HG03469 (cell line): ENCODE data around the gene TCP11.

Experiments
- ATAC-seq: cut with Tn5 transposase; IDR thresholded peaks from one replicate; pipeline ENCODE4 v1.9.1; 2021; ENCODE audit warnings: mild to moderate bottlenecking, moderate library complexity, moderate number of reproducible peaks; ENCODE audit not compliant: unreplicated experiment

TCP11 gene

DNA sequence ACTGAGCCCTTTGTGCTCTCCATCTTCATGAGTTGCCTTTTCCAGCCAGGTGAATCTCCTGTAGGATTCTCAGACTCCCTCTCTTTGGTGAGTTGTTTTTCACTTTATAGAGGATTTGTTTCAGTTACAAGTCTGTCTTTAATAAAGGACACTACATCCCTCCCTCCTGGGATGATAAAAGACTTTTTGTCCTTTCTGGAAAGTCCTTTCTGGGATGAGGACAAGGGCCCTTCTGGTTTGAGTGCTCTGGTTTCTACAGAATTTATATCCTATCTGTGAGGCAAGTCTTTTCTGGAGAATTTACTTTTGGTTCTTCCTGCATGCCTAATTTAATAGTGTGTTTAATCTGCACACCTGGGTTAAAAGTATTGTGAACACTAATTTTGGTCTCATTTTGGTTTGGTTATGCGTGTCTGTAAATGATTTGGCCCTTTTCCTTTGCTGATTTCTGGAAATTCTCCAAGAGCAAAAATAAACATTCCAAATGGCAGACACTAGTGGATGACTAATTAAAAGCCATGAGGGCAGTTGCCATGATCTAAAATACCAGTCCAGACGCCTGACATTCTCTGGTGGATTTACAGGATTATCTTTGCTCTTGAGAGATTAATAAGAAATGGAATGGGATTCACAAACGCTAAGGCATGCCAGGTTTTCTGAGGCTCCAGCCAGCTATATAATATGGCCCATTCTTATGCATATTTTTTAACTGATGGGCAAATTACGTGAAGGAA lies 44.8 kb downstream of the TCP11 start:
- ATAC-seq: no peak

DNA sequence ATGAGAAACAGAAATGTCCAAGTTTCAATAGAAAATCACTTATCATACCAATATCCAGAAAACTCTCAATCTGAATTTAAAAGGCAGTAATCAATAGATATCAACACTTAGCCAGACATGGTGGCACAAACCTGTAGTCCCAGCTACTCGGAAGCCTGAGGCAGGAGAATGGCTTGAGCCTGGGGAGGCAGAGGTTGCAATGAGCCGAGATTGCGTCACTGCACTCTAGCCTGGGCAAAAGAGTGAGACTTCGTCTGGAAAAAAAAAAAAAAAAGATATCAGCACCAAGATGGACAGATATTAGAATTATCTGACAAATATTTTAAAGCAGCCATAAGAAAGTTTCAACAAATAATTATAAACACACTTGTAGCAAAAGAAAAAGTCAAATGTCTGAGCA lies 47.0 kb downstream of the TCP11 start:
- no peak for ATAC-seq

DNA sequence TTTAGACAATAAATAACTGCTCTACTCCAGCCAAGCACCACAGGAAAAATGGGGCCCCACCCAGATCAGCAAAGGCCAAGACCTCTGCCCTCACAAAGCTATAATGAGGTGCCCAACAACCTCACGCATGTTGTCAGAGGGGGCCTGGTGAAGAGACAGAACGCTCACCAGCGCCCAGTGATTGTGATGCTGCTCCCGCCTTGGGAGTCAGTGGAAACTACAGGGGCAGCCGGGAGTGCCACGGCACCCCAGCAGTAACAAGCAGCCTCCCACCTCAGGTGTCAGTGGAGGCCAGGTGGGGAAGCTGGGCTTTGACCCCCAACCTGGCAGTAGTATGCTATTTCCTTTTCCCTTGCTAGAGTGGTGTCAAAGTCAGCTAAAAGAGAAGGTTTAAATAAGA lies 47.4 kb downstream of the TCP11 start:
- ATAC-seq: no peak

DNA sequence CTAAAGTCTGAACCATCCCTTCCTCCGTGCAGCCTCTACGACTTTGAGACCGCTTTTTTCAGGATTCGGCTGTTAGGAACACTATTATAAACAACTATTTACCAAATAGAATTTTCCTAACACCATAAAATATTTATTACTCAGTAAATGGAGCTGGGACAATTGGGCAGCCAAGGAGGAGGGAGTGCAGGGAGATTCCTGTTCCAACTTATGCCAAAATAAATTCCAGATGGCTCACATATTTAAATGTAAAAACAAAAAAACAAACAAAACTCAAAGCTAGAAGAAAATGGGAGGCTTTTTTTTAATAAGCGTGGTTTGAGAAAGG lies 48.1 kb downstream of the TCP11 start:
- no peak for ATAC-seq

DNA sequence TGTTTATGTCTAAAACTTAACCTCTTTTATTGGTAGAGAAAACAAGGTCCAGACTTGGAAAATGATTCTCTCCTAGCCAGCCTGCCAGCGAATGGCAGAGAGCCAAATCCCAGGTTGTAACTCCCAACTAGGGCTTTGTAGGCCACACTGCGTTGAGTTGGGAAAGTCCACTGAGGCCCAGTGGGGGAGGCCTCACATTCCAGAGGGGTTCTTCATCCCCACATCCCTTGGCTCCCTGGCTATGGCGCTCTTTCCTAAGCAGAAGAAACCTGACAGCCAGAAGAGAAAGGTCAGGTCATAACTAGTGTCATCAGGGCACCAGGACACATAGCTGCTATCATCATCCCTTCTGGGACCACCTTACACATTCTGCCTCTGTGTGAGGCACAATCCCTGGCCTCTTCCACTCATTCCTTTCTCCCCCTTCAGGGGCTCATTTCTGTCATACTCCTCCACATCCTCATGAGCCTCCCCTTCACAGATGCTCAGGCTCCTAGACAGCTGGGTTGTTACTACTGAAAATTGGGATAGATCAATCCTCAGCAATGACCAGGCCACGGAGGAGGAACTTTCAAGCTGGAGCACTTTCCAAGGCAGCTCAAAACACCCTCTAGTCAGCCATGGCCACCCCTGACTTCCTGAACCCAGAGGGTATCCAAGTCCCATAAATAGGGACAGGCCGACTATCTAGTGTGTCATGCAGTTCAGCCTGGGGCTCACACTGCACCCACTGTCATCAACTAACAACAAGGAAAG lies 48.6 kb downstream of the TCP11 start:
- no peak for ATAC-seq

DNA sequence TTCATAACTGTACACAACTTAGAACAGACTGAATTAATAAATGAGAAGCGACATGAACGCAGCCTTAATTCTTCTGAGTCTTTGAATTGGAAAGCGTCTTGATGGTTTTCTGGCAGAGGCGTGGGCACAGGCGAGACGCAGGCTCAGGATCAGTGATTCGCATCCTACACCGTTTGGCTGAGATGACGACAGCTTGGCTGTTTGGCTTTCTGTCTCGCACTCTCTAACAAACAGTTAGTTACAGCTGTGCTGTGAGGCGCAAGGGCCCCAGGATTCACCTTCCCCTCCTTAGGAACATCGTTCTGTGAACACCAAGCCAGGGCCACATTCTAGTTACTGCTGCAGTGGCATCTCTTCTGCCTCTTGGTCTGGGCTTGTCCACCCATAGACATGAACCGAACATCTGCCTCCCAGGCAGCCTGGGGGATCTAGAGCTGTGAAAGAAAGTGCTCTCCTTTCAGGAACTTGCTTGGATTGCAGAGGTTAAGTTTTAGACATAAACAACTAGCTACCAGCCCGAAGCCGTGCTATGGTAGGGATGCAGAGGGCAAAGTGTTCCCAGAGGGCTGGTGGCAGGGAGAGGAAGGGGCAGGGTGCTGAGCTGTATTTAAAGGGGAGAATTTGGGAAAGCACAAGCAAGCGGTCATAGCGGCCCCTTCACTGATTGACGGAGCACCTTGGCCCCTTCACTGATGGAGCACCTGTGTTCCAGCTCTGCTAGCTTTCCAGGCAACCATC lies 49.6 kb downstream of the TCP11 start:
- ATAC-seq: no peak

DNA sequence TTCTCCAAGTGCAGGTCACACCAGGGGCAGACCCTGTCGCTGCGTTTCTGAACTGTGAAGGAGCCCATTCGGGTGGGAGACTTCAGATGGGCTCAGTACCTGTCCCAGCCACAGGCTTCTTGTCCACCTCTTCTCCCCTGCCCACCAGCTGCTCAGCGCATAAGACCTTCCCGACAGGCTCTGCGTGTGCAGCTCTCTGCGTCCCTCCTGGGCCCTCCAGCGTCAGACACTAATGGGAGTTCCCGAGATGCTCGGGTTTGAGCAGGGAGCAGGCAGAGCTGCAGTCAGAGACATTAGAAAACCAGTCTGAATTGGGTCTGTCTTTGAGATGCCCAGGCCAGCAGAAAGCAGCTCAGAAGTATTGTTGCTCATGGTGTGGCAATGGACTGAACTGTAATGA lies 50.4 kb downstream of the TCP11 start:
- ATAC-seq: no peak

DNA sequence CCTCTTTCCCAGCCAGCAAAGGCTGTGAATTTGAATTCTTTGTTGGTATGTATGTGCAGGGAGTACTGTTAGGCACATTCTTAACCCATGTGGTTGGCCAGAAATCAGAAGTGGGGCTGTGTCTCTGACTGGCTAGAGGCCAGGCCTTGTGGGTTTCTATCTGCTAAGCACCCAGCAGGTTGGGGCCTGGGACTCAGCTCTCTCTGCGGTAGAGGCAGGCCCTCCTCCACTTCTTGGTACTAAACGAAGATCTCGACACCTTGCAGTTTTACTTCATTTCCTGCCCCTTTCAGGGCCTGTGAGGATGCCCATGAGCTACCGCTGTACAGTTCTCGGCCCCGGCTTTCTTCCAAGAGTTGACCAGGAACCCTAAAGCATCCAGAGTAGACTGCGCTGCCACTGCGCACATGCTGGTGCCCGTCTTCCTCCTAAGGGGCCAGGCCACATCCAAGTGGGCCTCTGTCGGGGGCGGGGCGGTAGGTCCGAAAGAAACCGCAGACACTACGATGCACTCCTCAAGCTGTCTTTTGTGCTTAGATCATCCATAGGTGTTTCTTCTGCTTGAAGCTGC lies 51.1 kb downstream of the TCP11 start:
- no peak for ATAC-seq

DNA sequence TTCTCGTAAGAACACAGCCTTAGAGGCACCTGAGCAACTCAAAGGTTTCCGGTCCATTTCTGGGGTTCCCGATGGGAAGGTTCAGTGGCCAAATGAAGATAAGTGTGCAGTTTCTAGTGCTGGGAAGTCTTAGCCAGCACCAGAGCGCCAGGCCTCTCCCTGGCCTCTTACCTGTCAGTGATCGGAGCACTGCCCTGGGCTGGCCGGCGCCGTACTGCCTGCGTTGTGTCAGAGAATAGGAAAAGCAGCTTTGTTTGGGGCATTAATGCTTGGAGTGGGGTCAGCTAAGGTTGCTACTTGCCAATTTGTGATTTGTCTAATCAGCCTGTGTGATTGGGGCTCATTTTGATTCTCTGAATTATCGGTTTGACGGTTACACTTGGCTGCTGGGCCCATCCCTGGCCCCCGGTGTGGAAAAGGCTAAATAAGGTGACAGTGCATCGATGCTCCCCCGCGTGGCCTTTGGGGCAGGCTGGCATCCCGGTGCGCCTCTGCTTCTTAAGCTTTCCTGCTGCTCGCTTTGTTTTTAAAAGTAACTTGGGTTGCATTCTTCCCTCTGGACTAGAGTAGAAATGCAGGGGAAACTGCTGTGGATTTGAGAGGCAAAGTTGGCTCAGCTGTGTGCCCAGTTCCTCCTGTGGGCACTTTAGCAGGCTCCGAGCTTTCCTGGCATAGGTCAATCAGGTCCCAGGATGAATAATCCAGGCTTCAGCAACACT lies 51.8 kb downstream of the TCP11 start:
- ATAC-seq: no peak

DNA sequence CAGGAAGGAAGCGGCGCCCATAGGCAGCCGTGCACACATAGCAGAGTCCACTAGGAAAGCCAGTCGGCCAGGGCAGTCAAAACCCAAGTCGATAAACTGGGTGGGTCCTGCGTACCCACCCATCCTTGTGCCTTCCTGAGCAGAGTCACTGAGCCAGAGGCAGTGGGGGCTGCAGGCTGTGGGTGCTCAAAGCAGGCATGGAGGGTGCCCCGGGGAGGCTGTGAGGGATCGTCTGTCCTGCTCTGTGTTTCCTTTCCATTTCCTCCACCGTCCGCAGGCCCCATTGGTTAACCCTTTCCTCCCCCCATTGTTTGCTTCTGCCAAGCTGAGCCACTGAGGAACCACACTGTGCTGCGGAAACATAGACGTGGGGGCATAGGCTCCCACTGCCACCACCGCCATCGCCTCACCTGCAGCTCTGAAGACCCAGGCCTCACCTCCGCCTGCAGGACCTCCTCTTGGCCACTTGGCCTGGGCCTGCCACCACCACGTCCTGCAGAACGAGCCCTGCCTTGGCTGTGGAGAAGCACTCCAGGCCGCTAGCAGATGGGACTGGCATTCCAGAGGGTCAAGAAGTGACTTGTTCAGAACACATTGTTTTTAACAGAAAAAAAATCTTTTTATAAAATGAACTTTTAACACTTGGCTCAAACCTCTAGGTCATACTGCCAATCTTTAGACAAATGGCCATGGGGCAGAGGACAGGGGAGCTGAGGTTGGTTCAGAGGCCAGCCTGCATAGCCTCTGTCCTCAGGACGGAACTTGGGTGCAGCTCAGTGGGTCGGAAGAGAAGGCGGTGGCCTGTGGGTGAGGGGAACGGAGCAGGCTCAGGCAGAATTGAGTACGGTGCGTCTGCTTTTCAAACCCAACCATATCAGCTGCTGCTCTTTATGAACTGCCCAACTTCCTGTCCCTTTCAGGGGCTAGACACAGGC lies 52.6 kb downstream of the TCP11 start:
- ATAC-seq: no peak

DNA sequence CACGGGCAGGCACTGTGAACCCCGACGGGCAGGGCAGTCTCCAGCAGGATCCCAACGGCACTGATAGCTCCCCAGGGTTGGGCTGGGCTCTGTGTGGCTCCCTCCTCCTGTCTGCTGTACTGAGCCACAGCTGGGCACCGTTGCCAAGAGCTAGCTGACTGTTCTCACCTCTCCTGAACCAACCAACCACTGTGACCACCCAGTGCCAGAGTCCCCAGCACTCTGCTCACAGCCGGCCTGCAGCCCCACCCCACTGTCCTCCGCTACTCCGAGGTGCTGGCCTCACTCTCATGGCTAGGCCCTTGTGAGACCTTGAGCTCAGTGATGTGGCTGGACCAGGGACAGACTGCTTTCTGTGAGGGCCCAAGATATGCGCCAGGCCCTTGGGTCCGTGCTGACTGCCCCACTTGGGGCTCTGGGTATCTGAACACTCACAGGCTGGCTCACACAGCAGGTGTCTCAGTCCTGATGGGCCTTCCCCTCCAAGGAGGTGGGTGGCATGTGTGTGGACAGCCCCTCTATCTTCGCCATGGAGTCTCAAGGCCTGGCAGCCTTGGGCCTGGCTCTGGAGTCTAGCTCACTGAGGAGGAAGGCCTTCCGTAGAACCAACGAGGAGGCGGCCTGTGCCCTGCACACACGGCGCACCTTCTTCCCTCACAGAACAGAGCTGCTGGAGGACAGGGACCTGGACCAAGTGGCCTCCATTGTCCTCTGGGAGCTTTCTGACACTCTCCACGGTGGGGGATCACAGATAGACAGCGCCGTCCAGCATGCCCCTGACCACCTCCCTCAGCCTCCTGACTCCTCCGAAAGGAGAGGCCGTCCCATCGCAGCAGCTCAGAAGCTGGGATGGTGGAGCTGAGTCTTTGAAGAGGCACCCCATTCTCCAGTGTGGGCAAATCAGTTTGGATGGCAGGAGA lies 53.5 kb downstream of the TCP11 start:
- ATAC-seq: no peak

DNA sequence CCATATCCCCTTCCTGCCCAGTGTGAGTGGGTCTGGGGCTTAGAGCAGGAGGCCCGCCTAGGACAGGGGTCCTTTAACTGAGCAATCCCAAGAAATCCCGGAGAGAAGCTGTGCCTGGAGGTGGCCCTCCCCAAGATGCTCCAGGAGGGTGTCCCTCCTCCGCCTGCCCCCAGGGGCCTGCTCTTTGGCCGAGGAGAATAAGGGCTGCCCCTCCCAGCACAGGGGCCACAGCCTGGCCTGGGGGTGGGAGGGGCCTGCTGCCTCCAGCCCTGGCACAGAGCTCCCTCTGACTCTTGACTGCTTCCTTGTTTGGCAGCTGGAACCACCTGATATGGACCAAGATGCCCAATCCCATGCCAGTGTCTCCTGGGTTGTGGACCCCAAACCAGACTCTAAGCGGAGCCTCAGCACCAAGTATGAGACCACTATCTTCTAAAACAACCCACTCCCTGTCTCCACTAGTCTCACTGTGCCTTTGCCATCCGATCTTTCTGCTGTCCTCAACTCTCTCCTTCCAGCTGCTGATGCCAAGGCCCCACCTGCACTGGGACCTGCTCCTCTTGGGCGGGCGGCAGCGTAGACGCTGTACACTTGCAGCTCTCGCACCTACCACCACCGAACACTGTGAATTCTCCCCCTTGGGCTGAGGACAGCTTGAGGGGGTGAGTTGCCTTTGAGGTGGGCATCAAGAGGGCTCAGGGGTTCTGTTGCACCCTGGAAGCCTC lies 54.3 kb downstream of the TCP11 start:
- ATAC-seq: no peak

DNA sequence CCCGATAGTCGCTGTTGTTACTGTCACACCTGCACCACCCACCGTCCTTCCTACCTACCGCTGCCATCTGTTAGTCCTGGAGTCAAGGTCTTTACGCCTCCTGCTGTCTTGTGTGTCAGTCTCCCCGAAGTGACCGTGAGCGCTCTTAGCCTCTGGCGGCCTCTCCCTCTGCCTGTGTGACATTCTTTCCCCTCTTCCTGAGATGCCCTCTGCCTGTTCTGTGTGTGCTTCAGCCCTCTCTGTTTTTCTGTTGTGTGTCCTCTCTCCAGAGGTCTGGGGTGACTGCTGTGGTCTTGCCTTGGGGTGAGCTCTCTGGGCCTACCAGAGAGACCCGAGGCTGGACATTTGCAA lies 54.9 kb downstream of the TCP11 start:
- no peak for ATAC-seq

DNA sequence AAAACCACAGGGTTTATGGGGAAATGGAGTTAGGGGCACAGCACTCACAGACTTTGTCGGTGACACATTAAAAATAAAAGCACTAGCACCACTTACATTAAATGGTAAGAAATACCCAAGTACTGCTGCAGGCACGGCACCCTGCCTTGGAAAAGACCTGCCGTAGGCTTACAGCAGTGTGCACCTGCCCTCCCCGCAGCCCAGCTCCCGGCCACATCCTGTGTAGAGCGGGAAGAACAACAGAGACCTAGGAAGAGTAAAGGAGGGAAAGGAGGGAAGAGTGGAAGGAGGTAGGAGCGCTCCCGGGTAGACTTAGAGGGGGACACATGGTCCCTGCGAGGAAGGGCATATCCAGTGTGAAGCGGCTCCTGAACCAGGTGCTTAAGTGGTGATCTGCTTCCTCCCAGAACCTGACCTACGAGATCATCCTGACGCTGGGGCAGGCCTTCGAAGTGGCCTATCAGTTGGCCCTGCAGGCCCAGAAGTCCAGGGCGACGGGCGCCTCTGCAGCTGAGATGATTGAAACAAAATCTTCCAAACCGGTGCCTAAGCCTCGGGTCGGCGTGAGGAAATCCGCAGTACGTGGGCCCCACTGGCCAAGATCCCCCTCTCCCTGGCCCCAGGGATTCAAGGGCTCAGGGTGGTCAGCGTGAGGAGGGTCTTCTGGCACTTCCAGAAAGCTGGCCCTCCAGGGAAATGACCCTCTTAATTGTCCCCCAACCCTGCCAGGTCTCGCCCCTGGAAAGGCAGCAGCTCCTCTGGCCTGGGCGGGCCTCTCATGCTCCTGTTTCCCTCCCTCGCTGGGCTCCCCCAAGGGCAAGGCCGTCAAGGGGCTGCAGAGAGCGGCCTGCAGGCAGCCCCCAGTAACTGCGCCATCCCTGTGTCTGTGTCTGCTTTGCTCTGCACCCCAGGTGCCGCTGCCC lies 55.5 kb downstream of the TCP11 start:
- no peak for ATAC-seq

DNA sequence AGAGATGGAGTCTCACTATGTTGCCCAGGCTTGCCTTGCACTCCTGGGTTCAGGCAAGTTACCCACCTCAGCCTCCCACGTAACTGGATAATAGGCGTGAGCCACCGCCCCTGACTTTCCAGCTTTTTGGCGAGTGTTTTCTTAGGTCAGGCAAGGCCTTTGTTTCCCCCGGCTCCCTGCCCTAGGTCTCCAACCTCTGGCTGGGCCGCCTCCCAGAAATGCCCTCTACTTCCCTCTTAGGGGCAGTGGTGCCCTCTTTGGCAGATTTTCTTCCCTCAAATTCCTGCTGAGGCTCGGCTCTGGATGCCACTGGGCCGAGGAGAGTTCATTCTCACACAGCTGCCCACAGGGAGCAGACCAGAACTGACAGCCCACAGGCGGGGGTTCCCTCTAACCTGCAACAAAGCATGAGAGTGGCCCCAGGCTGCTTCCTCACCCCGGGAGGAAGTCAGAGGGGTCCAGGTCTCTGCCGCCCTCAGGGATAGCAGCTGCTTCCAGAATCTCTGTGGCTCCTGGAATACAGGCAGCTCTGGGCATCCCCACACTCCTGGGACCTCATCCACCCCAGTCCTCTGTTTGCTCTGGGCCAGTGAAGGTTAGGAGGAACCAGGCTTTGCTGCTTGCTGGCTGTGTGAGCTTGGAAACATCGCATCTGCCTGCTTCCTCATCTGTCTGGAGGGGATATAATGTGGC lies 56.5 kb downstream of the TCP11 start:
- ATAC-seq: no peak

DNA sequence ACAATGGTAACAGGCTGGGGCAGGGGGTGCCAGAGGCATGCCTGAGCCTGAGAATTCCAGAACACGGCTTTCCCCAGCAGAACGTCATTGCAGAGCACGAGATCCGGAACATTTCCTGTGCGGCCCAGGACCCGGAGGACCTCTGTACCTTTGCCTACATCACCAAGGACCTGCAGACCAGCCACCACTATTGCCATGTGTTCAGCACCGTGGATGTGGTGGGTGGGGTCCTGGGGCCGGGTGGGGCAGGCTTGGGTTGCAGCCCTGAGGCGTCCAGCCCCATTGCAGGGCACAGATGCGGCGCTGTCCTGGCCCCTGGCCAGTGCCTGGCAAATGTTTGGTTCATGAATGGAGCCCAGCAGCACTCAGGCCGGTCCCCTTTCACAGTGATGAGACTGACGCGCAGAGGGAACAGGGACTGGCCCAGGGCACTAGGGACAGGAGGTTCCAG lies 57.1 kb downstream of the TCP11 start:
- ATAC-seq: no peak

DNA sequence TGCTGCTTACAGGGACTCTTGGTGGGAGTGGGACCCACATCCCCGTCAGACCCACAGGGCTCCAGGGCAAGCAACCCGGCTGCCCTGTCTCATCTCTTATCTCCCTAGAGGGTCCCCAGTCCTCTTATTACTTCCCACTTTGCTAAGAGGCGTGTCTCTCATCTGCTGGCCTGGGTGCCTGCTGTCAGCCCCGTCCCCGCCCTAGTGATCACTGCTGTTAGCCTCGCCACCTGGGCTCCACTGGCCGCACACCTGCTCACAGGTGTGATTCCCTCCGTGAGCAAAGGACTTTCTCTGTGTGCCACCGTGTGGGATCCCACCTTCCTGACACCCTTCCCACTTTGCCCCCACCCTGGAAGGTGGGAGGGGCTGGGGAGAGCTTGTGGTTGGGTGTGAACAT lies 57.6 kb downstream of the TCP11 start:
- no peak for ATAC-seq
